OCI-LY1 (cell line): ENCODE results near the gene ZNF579.

Experiments used
- H2AFZ ChIP-seq: fragments of 200-600 bp; sonication (generic), shearing (Covaris generic); 2 replicates; pipeline ENCODE4 v1.6.0; 2014; ENCODE audit warnings: antibody characterized with exemption, mild to moderate bottlenecking, low read length
- H3F3A ChIP-seq: fragments of 200-600 bp; sonication (generic), shearing (Covaris generic); 2 replicates; pipeline ENCODE4 v1.6.0; 2014; ENCODE audit warnings: mild to moderate bottlenecking, antibody characterized with exemption, low read length, moderate library complexity; ENCODE audit not compliant: insufficient read depth
- H3K27ac ChIP-seq: fragments of 200-600 bp; sonication (generic); 2 replicates; pipeline ENCODE4 v1.5.1; 2014; ENCODE audit warnings: low read length, mixed run types, mild to moderate bottlenecking, low read depth; ENCODE audit not compliant: poor library complexity, severe bottlenecking
- H3K27me3 ChIP-seq: fragments of 200-600 bp; sonication (generic); 2 replicates; pipeline ENCODE4 v1.6.0; 2014; ENCODE audit warnings: antibody characterized with exemption, mild to moderate bottlenecking, low read length, moderate library complexity; ENCODE audit not compliant: insufficient read depth
- H3K36me3 ChIP-seq: fragments of 200-600 bp; sonication (generic); 2 replicates; pipeline ENCODE4 v1.6.1; 2014; ENCODE audit warnings: mild to moderate bottlenecking, antibody characterized with exemption, low read length, moderate library complexity, mixed read lengths; ENCODE audit not compliant: insufficient read depth
- H3K4me1 ChIP-seq: fragments of 200-600 bp; sonication (generic); 2 replicates; pipeline ENCODE4 v1.5.1; 2014; ENCODE audit warnings: mild to moderate bottlenecking, low read length, moderate library complexity; ENCODE audit not compliant: insufficient read depth, severe bottlenecking
- H3K4me2 ChIP-seq: fragments of 200-600 bp; sonication (generic), shearing (Covaris generic); 2 replicates; pipeline ENCODE4 v1.6.1; 2014; ENCODE audit warnings: low read length
- H3K4me3 ChIP-seq: fragments of 200-600 bp; sonication (generic); 2 replicates; pipeline ENCODE4 v1.5.1; 2014; ENCODE audit warnings: low read length, low read depth, mild to moderate bottlenecking, mixed read lengths; ENCODE audit not compliant: poor library complexity, severe bottlenecking
- H3K79me2 ChIP-seq: fragments of 200-600 bp; shearing (Covaris generic); 2 replicates; pipeline ENCODE4 v1.6.1; 2016; ENCODE audit warnings: mixed run types, low read length, mixed read lengths; ENCODE audit not compliant: insufficient read depth
- H3K9ac ChIP-seq: fragments of 200-600 bp; sonication (generic), shearing (Covaris generic); 2 replicates; pipeline ENCODE4 v1.6.1; 2014; ENCODE audit warnings: mild to moderate bottlenecking, low read length, mixed read lengths
- H3K9me2 ChIP-seq: fragments of 200-600 bp; sonication (generic), shearing (Covaris generic); 2 replicates; pipeline ENCODE4 v1.6.1; 2014; ENCODE audit warnings: low read depth, mild to moderate bottlenecking, low read length, mixed read lengths
- H3K9me3 ChIP-seq: fragments of 200-600 bp; shearing (Covaris generic); 2 replicates; pipeline ENCODE4 v1.6.1; 2014; ENCODE audit warnings: low read length, mixed read lengths
- H4K20me1 ChIP-seq: fragments of 200-600 bp; sonication (generic), shearing (Covaris generic); 2 replicates; pipeline ENCODE4 v1.6.0; 2016; ENCODE audit warnings: mild to moderate bottlenecking, low read length; ENCODE audit not compliant: insufficient read depth
- EZH2 ChIP-seq: fragments of 200-600 bp; sonication (generic), shearing (Covaris generic); IDR thresholded peaks from 2 replicates; pipeline ENCODE4 v1.8.0; 2017; ENCODE audit warnings: borderline replicate concordance, mixed run types, mild to moderate bottlenecking, antibody characterized with exemption, low read length, moderate library complexity, mixed read lengths
- TF ChIP-seq, protein P1 (sequence below): fragments of 200-600 bp; sonication (generic), shearing (Covaris generic); IDR thresholded peaks from 2 replicates; pipeline ENCODE4 v1.5.1; 2017; ENCODE audit warnings: mild to moderate bottlenecking, antibody characterized with exemption, low read length, moderate library complexity, mixed read lengths

Gene ZNF579

DNA sequence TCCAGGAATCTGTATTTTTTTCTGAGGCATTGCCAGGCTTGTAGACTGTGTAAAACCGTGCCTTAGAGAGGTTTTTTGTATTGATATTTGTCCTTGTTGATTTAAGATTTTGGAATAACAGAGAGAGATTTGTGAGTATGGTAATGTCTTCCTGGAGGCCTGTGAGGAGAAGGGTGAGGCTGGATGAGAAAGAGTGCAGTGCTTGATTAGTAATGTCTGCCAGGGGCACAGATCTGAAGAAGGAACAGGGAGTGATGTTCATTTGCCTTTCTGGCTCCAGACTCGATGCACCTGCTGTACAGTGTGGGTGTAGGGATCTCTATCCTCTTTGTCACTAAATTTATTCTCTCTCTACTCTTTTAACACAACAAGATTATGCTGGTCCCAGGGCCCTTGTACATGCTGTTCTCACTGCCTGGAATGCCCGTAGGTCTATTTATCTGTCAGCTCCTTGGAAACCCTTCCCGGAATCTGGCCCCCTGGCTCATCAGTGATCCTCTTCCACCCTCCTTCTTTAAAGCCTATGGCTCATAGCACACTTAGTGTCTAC lies 14.4 kb upstream of the ZNF579 start:
- no peak overlapping the region for H2AFZ ChIP-seq
- H3K27ac ChIP-seq: no peak overlapping the region
- no peak overlapping the region for H3K4me3 ChIP-seq
- H3K9ac ChIP-seq: no peak overlapping the region
- no peaks in the 10 kb centered on the region for H4K20me1 ChIP-seq
- TF ChIP-seq EZH2: no peak
- TF ChIP-seq, protein P1, sequence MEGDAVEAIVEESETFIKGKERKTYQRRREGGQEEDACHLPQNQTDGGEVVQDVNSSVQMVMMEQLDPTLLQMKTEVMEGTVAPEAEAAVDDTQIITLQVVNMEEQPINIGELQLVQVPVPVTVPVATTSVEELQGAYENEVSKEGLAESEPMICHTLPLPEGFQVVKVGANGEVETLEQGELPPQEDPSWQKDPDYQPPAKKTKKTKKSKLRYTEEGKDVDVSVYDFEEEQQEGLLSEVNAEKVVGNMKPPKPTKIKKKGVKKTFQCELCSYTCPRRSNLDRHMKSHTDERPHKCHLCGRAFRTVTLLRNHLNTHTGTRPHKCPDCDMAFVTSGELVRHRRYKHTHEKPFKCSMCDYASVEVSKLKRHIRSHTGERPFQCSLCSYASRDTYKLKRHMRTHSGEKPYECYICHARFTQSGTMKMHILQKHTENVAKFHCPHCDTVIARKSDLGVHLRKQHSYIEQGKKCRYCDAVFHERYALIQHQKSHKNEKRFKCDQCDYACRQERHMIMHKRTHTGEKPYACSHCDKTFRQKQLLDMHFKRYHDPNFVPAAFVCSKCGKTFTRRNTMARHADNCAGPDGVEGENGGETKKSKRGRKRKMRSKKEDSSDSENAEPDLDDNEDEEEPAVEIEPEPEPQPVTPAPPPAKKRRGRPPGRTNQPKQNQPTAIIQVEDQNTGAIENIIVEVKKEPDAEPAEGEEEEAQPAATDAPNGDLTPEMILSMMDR: no peak
- H3F3A ChIP-seq: no peaks in the 10 kb centered on the region
- H3K36me3 ChIP-seq: peaks cover 20% of the 10 kb centered on the region
- H3K27me3 ChIP-seq: no peaks in the 10 kb centered on the region
- no peaks in the 10 kb centered on the region for H3K79me2 ChIP-seq
- H3K4me1 ChIP-seq: no peaks in the 10 kb centered on the region
- no peak overlapping the region for H3K4me2 ChIP-seq
- H3K9me3 ChIP-seq: no peaks in the 10 kb centered on the region
- H3K9me2 ChIP-seq: no peaks in the 10 kb centered on the region

DNA sequence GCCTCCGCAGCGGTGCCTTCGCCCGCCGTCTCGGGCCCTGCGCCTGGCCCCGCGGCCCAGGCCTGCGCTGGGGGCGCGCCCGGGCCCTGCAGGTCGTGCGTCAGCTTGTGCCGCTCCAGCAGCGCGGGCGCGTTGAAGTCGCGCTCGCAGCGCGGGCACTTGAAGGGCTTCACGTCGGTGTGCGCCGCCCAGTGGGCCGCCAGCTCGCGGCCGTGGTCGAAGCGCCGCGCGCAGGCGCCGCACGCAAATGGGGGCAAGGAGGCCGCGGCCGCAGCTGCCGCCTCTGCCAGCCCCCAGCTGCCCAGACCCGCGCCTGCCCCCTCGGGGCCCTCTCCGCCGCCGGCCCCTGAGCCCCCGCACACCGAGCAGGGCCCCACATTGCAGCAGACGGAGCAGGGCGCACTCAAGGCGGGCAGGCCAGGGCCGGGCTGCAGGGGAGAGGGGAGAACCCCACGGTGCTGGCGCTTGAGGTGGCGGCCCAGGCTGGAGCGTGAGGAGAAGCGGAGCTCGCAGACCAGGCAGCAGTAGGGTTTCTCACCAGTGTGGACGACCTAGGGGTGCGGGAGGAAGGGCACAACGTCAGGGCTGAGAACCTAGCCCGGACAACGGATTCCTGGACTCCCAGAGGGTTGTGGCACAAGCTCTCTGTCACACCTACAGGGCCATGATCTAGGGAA lies 12.6 kb upstream of the ZNF579 start:
- H3K4me1 ChIP-seq: no peaks in the 10 kb centered on the region
- no peak overlapping the region for H2AFZ ChIP-seq
- H3K4me3 ChIP-seq: no peak overlapping the region
- no peaks in the 10 kb centered on the region for H3K79me2 ChIP-seq
- TF ChIP-seq EZH2: no peak
- TF ChIP-seq, protein P1: no peak
- peaks cover 20% of the 10 kb centered on the region for H3K36me3 ChIP-seq
- H3K9me2 ChIP-seq: no peaks in the 10 kb centered on the region
- H3F3A ChIP-seq: no peaks in the 10 kb centered on the region
- H3K9me3 ChIP-seq: no peaks in the 10 kb centered on the region
- H3K27me3 ChIP-seq: no peaks in the 10 kb centered on the region
- H3K9ac ChIP-seq: no peak overlapping the region
- no peaks in the 10 kb centered on the region for H4K20me1 ChIP-seq
- no peak overlapping the region for H3K4me2 ChIP-seq
- no peak overlapping the region for H3K27ac ChIP-seq

DNA sequence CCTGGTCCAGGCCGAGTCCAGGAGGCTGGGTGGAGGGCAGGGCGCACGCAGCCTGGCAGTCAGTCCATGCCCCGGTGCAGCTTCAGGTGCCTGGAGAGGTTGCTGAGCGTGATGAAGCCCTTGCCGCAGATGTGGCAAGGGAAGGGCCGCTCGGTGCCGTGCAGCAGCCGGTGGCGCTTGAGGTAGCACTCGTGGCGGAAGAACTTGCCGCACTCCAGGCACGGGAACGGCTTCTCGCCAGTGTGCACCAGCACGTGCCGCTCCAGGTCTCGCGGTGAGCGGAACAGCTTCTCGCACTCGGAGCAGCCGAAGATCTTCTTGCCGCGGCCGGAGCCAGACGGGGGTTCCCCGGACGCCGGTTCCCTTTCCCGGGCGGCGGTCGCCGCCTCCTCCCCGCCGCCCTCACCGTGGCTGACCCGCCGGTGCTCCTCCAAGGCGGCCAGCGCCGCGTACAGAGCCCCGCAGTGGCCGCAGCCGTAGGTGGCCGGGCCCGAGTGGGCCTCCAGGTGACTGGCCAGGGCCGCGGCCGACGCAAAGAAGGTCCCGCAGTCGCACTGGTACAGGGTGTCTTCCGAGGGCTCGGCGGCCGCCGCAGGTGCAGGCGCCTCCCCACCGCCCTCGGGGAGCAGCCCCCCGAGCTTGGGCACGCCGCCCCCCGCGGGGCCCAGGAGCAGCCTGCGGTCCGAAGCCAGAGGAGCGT lies 11.9 kb upstream of the ZNF579 start:
- TF ChIP-seq, protein P1: no peak
- TF ChIP-seq EZH2: no peak
- H3K9me3 ChIP-seq: no peaks in the 10 kb centered on the region
- H3K9ac ChIP-seq: no peak overlapping the region
- no peaks in the 10 kb centered on the region for H3K9me2 ChIP-seq
- no peaks in the 10 kb centered on the region for H3K79me2 ChIP-seq
- no peaks in the 10 kb centered on the region for H4K20me1 ChIP-seq
- H3F3A ChIP-seq: no peaks in the 10 kb centered on the region
- no peak overlapping the region for H3K4me3 ChIP-seq
- no peaks in the 10 kb centered on the region for H3K27me3 ChIP-seq
- peaks cover 20% of the 10 kb centered on the region for H3K36me3 ChIP-seq
- no peak overlapping the region for H3K27ac ChIP-seq
- H2AFZ ChIP-seq: no peak overlapping the region
- H3K4me1 ChIP-seq: no peaks in the 10 kb centered on the region
- no peak overlapping the region for H3K4me2 ChIP-seq
